ENCODE data around the gene TNS3. TPM values are rescaled to one million over a fixed set of nuclear protein-coding genes. Genes with fewer than 3 reads are reported as not detected.

The TNS3 gene
- total and polyA plus RNA-seq, 10 of the 15 experiments (the other 5 are each of a cell fraction or from before 2014, with no cell fraction given) = 0.27 to 2.7 (median 0.79) TPM

GRCh38 chr7:47404010-47404409 is 177.9 kb downstream of the TNS3 start:
- H3K4me3 ChIP-seq = no peak overlapping the region
- intact Hi-C loops (cut with micrococcal nuclease; ENCODE audit: unreplicated experiment) = no loop called here
- H3K36me3 ChIP-seq (ENCODE audit: control insufficient read depth in 2 of 2, insufficient read depth in 2 of 2, low read length in 1 of 2) = no peaks in the 10 kb centered on the region
- 65% methylated on average over 3 of the region's 3 CpGs for WGBS (ENCODE audit: insufficient coverage, insufficient replicate concordance, low lambda C conversion rate, missing lambda C conversion rate)
- TF ChIP-seq SMC3 (IDR thresholded peaks at IDR 0.05; ENCODE audit: borderline replicate concordance, low read length) = no peak
- no peak for TF ChIP-seq NR2C2 (IDR thresholded peaks at IDR 0.05; ENCODE audit: borderline replicate concordance, control insufficient read depth, insufficient read length, low read depth)
- no peak for TF ChIP-seq PML (IDR thresholded peaks at IDR 0.05; ENCODE audit: low read length)
- no peak for TF ChIP-seq E2F4 (IDR thresholded peaks at IDR 0.05; ENCODE audit: low read depth, low read length)
- TF ChIP-seq NR2C1 (IDR thresholded peaks at IDR 0.05) = no peak
- TF ChIP-seq TAF1 (IDR thresholded peaks at IDR 0.05; ENCODE audit: borderline replicate concordance, low read depth, low read length) = no peak
- TF ChIP-seq POLR2A (IDR thresholded peaks at IDR 0.05; ENCODE audit: low read depth, low read length) = no peak
- TF ChIP-seq USF2 (IDR thresholded peaks at IDR 0.05; ENCODE audit: borderline replicate concordance, low read depth, low read length) = no peak
- no peak for TF ChIP-seq ATF2 (IDR thresholded peaks at IDR 0.05; ENCODE audit: low read length)
- TF ChIP-seq CBFB (IDR thresholded peaks at IDR 0.05; ENCODE audit: low read depth) = no peak
- no peak for TF ChIP-seq RAD21 (IDR thresholded peaks at IDR 0.05; ENCODE audit: insufficient read depth, low read depth, low read length)
- no peak for TF ChIP-seq RUNX3 (IDR thresholded peaks at IDR 0.05; ENCODE audit: low read length)
- TF ChIP-seq E4F1 (IDR thresholded peaks at IDR 0.05; ENCODE audit: borderline replicate concordance, partially characterized antibody) = no peak
- no peak for TF ChIP-seq SMAD1 (IDR thresholded peaks at IDR 0.05; ENCODE audit: low read depth, partially characterized antibody)
- no peak overlapping the region for H2AFZ ChIP-seq (ENCODE audit: control insufficient read depth, low read depth, low read length)
- no peak overlapping the region for H3K27ac ChIP-seq (ENCODE audit: control insufficient read depth, insufficient read depth)
- H3K9ac ChIP-seq (ENCODE audit: control insufficient read depth, insufficient read depth, low read length) = no peak overlapping the region
- BruUV-seq (replicated peaks) = no TSS peak
- H3K9me3 ChIP-seq (replicated peaks; ENCODE audit: control insufficient read depth, insufficient read depth, low read length) = no peaks in the 10 kb centered on the region
- ChIA-PET SMC1A (ENCODE audit: uncharacterized antibody, unreplicated experiment) (no interaction called here), RAD21 (ENCODE audit: unreplicated experiment) (no interaction called here), POLR2A (no interaction called here), CTCF (no interaction called here)
- ATAC-seq (no peak), FAIRE-seq (no peak), DNase-seq (ENCODE audit: low read depth, low spot score) (no peak)
- in situ Hi-C loops (cut with MboI) = no loop called here
- H3K4me1 ChIP-seq (ENCODE audit: control insufficient read depth, insufficient read depth, low read length) = no peaks in the 10 kb centered on the region
- no peaks in the 10 kb centered on the region for H3K27me3 ChIP-seq (replicated peaks in 1 of 2; ENCODE audit: control insufficient read depth in 2 of 2, insufficient read depth in 2 of 2, low read length in 1 of 2)
- no peaks in the 10 kb centered on the region for H4K20me1 ChIP-seq (ENCODE audit: control insufficient read depth, insufficient read depth)
- H3K4me2 ChIP-seq (ENCODE audit: control insufficient read depth, insufficient read depth) = no peak overlapping the region
- no peaks in the 10 kb centered on the region for H3K79me2 ChIP-seq (ENCODE audit: control insufficient read depth, insufficient read depth, low read length)

All from GM12878 (cell line).